CD4-positive, alpha-beta T cell treated with Interleukin-2 at 100 ng/mL for 4 hours (primary cell): ENCODE results near the gene MKNK2.
A peak's percentile ranks its signal among the peaks of the same experiment; 100 is the strongest.

ENCODE experiments used
- DNase-seq: peaks from one replicate; pipeline ENCODE4 v3.0.0-alpha.2; 2020; ENCODE audit warnings: low spot score

Gene MKNK2

DNA sequence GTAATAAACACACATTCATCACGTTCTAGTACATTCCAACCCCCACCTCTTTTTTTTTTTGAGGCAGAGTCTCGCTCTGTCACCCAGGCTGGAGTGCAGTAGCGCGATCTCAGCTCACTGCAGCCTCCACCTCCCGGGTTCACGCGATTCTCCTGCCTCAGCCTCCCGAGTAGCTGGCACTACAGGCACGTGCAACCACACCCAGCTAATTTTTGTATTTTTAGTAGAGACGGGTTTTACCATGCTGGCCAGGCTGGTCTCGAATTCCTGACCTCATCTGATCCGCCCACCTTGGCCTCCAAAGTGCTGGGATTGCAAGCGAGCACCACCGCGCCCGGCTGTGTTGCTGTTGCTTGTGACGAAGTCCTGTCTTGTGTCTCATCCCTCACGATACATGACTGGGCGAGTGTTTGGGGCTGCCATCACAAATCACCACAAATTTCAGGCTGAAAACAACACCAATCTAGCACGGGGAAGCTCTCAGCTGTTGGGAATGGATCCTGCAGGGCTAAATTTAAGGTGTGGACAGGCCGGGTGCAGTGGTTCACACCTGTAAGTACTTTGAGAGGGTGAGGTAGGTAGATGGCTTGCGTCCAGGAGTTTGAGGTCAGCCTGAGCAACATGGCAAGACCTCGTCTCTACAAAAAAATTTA, 29.4 kb upstream of the MKNK2 start:
- no peak for DNase-seq

DNA sequence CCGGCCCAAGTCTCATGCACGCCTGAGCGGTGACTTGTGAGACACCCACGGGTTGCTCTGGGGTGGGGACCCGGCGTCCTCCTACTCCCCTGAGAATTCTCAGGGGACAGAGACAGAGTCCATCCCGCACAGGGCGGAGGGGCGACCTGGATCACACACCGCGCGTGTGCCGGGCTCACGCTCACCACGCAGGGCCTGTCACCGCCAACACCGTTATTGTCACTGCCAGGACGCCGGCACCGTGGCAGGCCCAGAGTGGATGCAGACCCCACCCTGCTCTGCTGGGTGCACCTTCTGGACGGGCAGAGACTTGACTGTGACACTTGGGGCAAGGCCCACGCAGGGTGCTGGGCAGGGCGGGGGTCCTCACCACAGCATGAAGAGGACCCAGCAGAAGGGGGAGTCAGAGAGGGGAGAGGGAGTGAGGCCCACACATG, 28.8 kb upstream of the MKNK2 start:
- no peak for DNase-seq

DNA sequence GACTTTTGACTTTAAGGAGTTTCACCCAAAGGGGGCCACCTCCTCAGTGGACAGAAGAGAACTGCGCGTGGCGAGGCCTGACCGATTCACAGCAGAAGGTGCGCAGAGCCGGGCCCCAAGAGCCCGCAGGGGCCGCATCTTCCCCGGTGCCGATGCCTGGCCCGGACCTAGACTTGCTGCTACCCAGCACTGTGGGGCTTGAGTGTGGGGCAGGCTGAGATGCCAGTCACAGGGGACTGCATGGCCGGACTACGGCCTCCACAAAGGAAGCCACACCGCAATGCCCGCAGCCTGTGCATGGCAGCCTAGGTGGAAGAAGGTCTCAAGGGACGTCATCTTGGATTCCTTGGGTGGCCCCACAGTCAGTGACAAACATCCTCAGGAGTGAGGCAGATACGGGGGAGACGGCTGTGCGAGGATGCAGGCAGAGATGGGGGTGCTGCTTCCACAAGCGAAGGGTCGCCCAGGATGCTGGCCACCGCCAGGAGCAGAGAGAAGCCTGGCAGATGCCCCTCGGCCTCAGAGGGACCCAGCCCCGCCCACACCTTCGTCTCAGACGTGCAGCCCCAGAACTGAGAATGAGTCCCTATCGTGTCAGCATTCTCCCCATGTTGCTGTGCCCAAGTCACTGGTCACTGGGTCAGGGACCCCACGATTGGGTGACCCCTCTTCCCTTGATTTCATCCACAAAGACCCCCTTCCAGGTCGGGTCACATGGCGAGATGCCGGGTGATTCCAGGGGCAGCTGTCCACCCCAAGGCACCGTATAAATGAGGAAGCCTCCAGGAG, 28.2 kb upstream of the MKNK2 start:
- no peak for DNase-seq

DNA sequence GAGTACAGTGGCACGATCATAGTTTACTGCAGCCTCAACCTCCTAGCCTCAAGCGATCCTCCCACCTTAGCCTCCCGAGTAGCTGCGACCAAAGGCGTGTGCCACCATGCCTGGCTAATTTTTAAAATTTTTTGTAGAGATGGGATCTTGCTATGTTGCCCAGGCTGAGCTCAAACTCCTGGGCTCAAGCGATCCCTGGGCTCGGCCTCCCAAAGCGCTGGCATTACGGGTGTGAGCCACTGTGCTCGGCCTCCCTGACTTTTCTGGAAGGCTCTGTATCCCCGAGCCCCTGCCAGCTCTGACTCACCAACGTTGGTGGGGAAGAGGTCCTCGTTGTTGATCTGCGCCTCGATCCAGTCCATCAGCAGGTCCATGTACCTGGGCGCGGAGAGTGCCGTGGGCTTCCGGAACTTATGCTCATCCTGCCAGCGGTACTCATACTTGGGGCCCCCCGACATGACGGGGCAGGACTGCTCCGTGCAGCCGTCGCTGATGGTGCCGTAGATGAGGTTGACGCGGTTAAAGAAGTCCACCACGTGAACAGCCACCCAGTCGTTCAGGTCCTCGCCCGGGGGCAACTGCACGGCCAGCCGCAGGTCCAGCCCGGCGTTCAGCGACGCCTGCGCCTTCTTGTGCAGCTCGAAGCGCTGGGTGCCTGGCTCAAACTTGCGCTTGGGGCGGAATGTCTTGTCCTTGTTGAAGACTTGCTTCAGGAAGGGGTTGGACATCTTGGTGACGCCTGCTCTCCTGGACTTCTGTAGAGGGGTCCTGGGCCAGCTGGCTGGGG, 27.0 kb upstream of the MKNK2 start:
- DNase-seq = no peak

DNA sequence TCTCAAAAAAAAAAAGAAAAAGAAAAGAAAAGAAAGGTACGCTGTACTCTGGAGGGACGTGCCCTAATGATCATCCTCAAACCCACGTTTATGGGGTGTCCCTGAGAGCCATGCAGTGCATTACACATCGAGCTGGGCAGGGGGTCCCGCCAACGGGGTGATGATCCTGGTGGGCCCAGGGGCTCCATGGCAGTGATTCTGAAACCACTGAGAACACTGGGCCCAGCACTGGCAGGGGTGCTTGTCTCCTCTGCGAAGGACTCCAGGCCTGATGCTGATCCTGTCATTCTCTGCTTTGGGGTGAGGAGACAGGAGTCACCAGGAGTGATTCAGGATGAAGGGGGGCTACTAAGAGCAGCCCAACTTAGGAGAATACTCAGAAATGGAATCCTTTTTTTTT, 26.4 kb upstream of the MKNK2 start:
- no peak for DNase-seq

DNA sequence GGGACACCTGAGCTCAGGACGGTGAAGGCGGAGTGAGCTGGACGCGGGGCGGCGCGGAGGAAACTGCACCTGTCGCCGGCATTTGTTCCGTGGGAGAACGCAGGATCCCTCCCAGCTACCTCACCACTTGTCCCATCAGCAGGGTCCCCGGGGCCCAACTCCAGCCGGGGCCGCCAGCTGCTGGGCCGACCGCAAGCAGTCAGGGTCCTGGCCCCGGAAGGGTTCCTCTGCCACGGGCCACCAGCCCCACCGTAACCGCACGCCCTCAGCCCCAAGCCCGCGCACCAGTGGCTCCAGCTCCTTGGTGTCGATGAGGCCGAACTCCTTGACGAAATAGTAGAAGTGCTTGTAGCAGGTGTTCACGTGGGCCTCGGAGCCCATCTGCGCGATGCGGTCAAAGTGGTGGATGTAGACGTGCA, 25.5 kb upstream of the MKNK2 start:
- DNase-seq = no peak

DNA sequence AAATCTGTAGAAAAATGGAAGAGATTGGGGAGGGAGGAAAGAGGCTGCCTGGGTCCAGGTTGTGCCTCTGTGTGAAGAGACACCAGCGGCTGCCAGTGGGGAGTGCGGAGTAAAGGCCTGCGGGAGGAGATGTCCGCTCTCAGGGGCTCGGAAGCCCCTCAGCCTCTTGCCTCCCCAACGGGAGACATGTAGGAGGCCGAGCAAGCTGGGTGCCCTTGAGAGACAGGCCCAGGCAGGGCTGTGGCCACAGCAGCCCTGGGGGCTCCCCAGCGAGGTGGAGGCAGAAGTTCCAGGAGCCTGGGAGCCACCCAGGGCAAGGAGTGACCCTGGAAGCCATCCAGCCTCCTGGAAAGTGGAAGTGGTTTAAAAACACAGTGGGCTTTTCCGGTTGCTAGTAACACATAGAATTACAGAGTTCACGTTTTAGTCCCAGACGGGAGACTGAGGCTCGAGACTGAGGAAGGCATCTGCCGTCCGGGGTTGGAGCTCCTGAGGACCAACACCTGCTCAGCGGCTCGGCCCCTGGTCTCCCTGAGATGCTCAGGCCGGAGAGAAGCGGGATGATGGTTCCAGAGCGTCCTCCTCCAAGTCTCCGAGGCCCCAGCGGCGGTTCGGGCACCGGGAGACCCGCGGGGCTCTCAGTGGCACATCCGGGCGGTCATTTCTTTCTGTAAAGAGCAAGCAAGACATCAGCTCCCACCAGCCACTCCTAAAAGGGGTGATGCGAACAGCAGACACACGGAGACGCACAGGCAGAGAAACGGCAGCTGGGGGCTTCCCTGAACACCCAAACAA, 21.9 kb upstream of the MKNK2 start:
- DNase-seq = no peak

DNA sequence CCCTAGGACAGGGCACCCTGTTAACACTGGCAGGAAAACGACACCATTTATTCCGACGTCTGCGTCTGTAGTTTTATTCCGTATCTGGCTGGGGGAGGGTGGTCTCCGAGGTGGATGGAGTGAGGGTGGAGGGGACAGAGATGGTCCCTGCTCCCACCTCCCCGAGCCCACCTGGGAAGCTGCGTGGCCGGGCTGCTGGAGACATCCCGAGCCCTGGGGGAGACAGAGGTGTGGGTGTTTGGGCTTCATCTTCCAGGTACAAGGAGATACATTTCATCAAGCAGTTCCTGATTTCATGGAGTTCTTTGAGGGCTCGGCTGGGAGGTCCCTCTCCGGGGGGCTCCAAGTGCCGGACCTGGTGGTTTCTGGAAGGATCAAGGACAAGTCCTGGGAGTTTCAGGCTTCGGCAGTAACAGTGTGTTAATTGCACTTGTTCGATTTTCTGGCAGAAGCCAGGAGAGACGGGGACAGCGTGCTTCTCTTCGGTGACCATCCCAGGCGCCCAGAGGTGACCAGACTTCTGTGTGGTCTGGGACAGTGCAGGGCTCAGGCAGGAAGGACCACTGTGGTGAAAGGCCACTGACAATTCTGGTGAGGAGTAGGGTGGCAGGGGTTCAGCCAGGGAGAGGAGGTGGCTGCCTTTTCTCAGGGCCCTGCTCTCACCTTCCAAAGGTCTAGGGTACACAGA, 20.1 kb upstream of the MKNK2 start:
- no peak for DNase-seq

DNA sequence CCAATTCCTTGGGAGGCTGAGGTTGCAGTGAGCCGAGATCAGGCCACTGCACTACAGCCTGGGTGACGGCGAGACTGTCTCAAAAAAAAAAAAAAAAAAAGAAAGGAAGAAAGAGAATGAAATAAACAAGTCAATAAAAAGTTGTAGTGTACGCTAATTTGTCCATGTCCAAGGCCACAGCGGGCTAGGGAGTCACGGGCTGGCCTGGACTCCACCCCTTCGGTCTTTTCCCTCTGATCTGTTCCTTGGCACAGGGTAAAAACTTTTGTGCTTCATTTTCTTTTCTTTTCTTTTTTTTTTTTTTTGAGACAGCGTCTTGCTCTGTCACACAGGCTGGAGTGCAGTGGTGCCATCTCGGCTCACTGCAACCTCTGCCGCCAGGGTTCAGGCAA, 19.4 kb upstream of the MKNK2 start:
- no peak for DNase-seq

DNA sequence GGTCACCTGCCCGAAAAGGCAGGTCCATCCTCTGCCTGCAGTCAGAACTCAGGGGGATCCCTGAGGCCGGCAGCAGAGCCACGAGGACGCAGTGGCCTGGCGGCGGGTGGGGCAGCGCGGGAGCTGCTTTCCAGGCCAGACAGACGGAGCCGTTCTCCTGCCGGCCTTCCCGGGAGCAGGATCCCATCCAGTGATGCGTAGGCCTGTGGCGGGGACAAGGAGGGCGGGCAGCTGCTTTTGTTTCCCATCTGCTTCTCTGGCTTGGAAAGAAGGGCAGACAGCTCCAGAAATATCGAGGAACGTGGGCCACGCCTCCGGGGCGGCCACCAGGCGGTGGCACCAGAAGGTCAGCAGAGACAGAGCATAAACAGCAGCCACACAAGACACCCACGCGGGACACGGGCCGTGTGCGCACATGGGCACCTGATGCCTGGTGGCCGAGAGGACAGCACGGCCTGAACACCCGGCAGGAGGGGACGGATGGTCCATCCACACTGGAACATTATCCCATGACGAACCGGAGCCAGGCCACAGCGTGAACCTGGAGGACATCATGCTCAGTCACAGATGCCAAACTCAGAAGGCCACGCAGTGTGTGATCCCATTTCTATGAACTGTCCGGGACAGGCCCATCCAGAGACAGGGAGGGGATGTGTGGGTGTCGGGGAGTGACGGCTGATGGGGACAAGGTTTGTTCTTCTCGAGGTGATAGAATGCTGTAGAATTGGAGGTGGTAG, 13.9 kb upstream of the MKNK2 start:
- DNase-seq = no peak

DNA sequence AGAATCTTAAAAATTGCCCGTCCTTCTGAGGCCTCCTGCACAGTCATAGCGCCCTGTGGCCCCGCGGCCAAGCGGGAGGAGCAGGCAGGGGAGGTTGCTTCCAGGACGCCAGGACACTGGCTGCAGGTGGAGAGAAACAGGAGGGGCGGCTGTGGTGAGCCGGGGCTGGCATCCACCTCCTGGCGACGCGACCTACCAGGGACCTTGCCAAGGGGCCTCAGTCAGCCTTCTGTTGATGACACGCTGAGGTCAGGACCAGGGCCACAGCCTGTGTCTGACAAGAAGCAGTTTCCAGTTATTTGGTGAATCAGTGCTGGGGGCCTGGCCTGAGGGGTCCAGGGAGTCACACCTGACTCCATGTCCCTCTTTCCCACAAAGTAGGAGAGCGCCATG, 13.3 kb upstream of the MKNK2 start:
- DNase-seq = no peak

DNA sequence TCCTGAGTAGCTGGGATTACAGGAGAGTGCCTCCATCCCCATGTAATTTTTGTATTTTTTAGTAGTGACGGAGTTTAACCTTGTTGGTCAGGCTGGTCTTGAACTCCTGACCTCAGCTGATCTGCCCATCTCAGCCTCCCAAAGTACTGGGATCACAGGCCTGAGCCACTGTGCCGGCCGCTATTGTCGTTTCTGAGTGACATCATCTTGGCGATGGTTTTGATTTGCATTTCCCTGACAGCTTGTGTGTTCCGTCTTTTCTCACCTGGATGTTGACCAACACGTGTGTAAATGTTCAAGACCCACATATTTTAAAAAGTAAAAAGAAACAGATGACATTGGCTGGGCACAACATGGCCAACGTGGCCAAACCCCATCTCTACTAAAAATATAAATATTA, 12.8 kb upstream of the MKNK2 start:
- no peak for DNase-seq

DNA sequence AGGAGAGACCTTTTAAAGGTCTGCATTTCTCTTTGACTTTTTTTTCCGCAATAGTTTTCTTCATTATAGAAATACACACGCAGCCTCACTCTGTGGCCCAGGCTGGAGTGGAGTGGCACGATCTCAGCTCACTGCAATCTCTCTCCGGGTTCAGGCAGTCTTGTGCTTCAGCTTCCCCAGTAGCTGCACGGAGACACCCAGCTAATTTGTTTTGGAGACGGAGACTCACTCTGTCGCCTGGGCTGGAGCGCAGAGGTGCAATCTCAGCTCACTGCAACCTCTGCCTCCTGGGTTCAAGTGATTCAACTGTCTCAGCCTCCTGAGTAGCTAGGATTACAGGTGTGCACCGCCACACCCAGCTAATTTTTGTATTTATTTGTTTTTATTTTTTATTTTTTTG, 11.7 kb upstream of the MKNK2 start:
- DNase-seq = no peak

DNA sequence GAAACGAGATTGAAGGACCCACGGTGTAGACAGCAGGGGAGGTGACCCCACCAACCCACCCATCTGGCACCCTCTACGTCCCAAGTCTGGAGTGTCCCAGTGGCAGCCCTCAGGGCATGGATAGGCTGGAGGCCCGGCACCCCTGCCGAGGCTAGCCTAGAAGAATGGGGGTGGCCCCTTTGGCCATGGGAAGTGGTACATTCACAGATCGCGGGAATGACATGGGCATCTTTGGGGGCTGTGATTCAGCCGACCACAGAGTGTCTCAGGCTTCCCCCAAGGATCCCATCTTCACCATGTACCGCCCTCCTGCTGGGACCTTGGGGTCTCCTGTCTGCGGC, 11.3 kb upstream of the MKNK2 start:
- no peak for DNase-seq

DNA sequence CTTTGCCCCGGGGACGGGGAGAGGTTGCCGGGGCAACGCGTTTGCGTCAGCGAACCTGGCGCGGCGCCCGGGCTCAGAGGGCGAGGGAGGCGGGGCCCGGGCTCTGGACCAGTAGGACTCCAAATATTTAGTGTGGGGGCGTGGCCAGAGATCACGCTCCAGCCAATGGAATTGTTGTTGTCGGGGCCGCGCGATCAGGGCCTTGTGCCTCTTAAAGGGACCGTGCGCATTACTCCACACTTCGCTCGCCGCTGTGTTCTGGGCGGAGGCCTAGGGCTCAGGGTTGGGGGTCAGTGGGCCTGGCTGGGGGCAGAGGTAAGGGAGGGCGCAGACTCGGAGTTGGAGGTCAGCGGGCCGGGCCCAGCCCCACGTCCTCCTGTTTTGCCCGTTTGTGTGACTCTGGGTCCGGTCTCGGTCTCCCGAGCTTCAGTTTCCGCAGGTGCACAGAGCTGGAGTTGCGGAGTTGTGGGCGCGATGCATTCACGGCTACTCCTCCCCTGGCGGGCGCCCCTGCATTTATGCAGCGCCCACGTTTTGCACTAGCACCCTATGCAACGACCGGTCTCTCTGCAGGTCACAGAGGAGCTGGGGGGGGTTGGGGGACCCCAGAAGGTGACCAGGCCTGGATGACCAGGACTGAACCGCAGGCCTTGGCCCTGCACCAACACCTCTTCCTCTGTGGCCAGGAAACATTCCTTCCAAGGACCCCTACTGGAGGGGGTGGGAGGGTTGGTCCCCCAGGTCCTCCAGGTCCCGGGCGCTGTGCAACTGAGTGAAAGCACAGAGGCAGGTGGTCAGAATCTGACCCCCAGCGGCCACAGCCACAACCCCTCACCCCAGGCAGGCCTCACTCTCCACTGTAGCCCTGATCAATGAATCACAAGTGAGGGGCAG, 10.7 kb upstream of the MKNK2 start:
- DNase-seq = peak; percentile 99

DNA sequence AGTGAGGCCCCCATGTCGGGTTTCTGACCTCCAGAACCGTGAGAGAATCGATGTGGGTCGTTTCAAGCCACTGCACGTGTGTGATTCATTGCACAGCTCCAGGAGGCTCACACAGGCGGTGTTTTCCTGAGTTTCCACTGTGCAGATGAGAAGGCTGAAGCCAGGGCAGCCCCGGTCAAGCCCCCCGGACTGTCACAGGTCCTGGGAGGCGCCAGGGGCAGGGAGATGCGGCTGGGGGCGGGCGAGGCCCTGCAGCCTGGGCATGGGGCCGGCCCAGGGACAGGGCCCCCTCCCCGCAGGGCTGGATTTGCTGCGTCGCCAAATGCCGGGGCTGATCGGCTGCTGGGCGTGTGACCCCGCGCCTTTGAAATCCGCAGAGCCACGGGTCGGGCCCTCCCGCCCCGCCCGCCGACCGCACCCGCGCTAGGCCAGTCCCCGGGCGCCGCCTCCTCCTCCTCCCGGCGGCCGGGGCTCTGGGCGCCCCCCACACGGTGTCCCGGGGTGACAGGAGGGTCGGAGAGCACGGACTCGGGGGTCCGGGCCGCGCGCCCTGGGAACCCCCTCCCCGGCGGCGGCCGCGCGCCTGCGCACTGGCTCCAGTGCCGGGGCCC, 9.9 kb upstream of the MKNK2 start:
- no peak for DNase-seq

DNA sequence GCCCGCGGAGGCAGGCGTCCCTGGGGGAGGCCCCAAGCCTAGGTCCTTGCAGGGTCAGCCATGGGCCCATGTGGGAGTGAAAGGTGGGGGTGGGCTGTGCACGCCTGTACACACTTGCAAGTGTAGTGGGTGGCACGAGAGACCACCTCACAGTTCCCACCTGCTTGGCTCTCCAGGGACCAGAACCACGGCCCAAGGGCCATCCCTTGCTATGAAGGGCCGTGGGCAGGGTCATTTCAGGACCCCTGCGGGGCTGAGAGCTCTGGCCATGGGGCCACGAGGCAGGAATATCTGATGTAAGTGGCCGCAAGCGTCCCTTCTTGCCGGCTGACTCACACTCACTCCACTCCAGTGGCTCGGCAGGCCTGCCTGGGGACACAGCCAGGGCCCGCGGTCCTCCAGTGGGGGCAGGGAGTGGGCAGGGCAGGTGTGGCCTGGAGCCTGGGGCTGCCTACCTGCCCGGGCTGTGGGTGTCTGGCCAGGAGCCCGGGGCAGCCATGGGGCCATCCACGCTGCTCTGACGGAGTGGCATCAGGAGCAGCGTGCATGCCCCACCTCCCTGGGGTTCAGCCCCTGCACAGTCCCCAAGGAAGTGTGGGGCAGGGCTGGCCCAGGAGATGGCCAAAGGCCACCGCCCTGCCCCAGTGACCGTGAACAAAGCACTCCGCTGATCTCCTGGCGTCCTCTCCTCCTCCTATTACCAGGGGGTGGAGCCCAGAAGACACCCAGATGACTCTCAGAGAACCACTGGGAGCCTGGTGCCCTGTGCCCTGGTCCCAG, 8.6 kb upstream of the MKNK2 start:
- DNase-seq = no peak

DNA sequence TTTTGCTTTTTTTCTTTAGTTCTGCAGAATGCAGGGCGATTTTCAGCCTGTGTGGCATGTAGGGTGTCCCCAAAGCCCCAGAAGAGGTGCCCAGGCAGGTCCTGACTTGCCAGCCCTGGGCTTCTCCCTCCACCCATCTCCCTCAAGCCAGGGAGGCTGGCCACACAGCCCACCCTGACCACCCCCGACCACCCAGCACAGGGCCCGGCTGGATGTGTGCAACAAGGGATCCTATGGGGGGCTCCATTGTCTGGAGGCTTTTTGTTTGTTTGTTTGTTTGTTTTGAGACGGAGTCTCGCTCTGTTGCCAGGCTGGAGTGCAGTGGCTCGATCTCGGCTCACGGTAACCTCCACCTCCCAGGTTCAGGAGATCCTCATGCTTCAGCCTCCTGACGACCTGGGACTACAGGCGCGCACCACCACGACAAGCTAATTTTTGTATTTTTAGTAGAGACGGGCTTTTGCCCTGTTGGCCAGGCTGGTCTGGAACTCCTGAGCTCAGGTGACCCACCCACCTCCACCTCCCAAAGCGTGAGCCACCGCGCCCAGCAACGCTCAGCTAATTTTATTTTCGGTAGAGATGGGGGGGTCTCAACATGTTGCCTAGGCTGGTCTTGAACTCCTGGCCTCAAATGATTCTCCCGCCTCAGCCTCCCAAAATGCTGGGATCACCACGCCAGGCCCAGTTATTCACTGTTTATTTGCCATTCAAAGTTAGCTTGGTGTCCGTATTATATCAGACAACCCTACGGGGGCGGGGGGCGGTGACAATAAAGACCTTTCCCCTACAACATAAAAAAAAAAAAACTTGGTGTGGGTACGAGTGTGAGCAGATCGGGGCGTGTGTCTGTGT, 7.8 kb upstream of the MKNK2 start:
- DNase-seq = no peak
